22Rv1 (cell line): ENCODE results near the gene FCHSD1.

Experiments used
- H3K27ac ChIP-seq: fragments of 450-650 bp; 2 replicates; pipeline ENCODE4 v1.5.1; 2017
- ZFX ChIP-seq: fragments of 450-650 bp; IDR thresholded peaks from 2 replicates; pipeline ENCODE4 v1.6.1; 2017; ENCODE audit warnings: antibody characterized with exemption, borderline replicate concordance
- TF ChIP-seq, protein P1 (sequence below): fragments of 450-650 bp; IDR thresholded peaks from 2 replicates; pipeline ENCODE4 v1.5.1; 2017; ENCODE audit warnings: mild to moderate bottlenecking

Gene FCHSD1

DNA sequence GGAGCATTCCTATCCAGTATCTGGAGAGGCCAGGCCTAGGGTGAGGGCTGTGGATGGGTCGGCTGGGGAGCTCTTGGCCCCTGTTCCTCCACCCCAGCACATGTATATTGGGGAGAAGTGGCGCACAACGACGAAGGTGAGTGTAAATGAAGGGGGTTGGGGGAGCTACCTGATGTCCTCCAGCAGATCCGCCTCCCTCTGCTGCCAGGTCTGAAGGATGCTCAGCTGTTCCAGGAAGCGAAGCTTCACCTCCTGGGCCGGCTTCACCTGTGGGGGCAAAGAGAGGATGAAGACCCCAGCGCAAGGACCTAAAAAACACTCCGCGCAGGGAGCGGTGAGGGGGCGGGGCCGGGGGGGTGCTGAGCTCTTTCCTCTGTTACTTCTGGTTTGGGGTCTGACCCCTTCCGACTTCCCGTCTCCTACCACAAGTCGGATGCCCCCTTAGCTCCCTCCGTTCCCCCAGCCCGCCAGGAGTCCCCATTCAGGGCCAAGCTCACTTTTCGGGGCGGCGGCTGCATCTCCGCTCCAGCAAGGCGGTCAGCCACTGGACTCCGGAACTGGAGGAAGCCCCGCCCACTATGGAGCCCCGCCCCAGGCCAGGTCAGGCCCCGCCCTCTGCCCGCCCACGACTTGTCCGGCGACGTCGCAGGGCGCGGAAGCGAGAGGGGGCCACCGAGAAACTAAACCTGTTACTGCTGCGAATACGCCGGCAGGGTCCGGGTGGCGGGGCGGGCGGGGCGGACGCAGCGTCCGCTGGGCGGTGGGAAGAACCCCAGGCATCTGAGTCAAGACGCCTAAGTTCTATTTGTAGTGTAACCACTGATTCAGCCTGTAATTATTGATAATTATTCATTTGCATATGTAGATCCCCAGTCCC lies at the start of gene FCHSD1:
FCHSD1 (minus strand) TSS at position 568 of the 877 bp plus-strand sequence; CDS start at position 518, 50 bp downstream.
- no peak for TF ChIP-seq ZFX
- TF ChIP-seq, protein P1, sequence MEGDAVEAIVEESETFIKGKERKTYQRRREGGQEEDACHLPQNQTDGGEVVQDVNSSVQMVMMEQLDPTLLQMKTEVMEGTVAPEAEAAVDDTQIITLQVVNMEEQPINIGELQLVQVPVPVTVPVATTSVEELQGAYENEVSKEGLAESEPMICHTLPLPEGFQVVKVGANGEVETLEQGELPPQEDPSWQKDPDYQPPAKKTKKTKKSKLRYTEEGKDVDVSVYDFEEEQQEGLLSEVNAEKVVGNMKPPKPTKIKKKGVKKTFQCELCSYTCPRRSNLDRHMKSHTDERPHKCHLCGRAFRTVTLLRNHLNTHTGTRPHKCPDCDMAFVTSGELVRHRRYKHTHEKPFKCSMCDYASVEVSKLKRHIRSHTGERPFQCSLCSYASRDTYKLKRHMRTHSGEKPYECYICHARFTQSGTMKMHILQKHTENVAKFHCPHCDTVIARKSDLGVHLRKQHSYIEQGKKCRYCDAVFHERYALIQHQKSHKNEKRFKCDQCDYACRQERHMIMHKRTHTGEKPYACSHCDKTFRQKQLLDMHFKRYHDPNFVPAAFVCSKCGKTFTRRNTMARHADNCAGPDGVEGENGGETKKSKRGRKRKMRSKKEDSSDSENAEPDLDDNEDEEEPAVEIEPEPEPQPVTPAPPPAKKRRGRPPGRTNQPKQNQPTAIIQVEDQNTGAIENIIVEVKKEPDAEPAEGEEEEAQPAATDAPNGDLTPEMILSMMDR = no peak
- H3K27ac ChIP-seq = no peak within 1 kb of the TSS

DNA sequence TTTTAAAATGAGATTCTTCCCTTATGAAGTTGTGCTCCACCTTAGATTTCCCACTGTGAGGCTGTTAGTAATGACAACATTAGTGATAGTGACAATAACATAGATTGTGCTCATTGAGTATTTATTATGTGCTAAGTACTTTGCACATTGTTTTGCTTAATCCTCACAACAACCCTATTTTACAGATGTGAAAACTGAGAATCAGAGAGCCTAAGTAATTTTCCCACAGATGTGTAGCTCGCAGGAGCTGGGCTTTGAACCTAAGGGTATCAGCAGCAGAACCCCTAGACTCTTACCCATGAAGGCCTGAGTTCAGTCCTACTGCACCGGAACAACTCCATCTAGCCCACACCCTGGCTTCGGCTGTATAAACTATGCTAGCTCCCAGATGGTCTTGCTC lies 46.4 kb upstream of the FCHSD1 start:
- TF ChIP-seq, protein P1 = no peak
- no peak for TF ChIP-seq ZFX
- H3K27ac ChIP-seq = no peak overlapping the region

DNA sequence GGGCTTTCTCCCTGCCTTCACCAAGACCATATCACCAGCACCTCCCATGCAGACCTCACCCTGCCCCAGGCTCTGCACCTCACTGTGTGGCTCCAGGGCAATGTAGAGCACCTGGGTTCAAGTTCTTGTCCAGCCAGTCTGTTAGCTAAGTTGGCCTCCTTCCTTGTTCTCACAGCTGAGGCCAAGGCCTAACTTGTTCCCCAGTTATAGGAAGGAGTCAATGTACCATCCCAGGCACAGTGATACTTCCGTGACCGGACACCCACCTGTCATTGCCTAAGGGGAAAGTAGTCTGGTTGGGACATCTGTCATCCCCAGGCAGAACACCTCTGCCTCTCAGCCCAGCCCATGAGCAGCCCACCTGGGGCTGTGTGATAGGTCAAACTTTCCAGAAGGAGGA lies 45.2 kb upstream of the FCHSD1 start:
- TF ChIP-seq ZFX = no peak
- TF ChIP-seq, protein P1 = no peak
- no peak overlapping the region for H3K27ac ChIP-seq

DNA sequence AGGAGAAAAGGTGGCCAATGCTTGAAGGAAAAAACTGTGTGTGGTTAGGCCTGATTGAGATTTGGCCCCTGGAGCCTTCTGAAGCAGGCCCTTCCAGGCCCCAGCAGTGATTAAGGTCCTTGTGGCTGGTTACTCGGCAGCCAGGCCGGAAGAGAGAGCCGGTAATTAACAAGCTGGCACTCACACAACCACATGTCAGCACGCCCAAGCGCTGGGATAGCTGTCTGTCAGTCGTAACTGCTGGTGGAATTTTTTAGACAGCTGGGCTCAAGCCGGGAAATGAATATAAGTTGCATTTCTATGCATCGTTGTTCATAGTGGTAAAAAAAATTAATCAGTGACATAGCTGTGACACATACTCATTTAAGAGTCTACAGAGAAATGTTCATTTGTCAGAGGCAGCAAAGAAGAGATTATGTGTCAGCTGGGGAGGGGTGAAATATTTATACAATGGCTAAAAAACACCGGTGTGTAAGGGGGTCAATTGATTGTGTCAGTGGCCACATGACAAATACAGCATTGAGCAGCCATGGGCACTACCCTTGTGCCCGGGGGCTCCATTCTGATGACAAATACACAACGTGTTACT lies 44.5 kb upstream of the FCHSD1 start:
- TF ChIP-seq ZFX = no peak
- TF ChIP-seq, protein P1 = no peak
- H3K27ac ChIP-seq = no peak overlapping the region

DNA sequence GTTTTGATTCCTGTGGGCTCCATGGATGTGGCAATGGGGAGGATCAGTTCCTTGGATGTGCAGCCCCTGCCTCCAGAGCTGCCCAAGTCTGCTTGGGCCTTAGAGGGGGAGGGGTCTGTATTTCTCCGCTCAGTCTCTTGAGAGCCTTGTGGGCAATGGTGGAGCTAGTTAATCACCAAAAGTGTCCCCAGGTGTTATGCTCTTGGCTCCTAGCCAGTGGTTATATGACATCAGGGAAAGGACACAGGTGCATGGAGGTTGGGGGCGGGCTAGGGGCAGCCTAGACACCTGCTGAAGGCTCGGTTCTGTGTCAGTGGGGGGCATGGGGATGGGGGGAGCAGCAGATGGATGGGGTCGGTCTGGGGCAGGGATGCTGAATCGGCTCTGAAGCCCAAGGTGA lies 43.3 kb upstream of the FCHSD1 start:
- no peak overlapping the region for H3K27ac ChIP-seq
- no peak for TF ChIP-seq ZFX
- TF ChIP-seq, protein P1 = no peak

DNA sequence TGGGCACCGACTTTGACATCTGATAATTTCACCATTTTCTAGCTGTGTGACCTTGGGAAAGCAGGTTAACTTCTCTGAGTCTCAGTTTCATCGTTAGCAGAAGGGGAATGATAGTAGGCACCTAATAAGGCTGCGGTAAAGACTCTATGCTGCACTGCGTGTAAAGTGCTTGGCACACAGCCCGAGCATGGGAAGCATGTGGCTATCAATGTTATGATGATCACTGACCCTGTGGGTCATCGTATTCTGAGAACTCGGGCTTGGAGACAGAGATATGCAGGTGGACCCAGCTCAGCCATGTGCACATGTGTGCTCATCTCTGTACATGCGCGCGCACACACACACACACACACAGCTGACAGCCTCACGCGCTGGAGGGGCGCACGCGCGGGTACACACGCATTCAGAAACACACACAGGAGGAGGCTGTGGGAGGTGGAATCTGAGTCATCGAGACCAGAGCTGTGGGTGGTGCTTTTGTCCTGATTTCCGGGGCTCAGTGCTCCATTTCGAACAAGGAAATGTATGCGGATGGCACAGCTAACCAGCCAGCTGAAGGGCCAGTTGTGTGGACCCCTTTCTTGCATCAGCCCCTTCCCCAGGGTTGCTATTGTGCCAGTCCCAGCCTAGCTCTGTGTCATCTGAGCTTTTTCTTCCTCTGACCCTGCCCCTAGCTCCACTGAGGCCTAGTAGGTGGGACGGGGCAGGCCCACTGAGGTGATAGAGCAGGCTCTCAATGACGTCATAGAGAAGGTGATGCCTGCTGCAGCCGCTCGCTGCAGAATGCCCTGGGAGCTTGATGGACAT lies 41.9 kb upstream of the FCHSD1 start:
- no peak overlapping the region for H3K27ac ChIP-seq
- TF ChIP-seq, protein P1 = no peak
- TF ChIP-seq ZFX = no peak
